HG03175 (cell line): Measurements from ENCODE around the gene CHN2.
A peak's percentile ranks its signal among the peaks of the same experiment; 100 is the strongest.
"Not testable (repeated sequence)": the region's sequence is repeated elsewhere in the genome, so short reads cannot be mapped to it uniquely, and the experiment has no call there.

Experiments
- ATAC-seq: cut with Tn5 transposase; IDR thresholded peaks from one replicate; pipeline ENCODE4 v1.9.1; 2021; ENCODE audit warnings: mild to moderate bottlenecking, moderate library complexity; ENCODE audit not compliant: unreplicated experiment

CHN2 gene

GRCh38 chr7:29185613-29186012 lies 9.0 kb upstream of the CHN2 start:
- no peak for ATAC-seq

DNA sequence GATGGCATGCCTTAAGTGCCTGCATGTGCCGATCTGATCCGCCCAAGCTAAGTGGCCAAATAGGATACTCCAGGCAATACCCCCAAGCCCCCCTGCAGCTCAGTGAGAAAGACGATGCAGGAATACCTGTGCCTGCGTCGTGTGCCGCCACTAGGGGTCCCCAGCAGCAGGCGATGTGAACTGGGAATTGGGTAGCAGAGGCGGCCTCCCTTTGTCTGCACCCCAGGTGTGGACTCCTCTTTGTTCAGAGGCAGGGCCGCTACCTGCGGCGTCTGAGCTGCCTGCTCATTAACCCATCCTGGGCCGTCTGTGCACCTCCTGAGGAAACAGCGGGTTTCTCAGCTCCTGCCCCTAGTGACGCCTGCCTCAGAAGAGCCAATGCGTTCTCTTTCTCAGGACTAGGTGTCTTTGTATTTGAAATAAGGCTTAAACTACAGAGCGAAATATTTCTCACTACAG lies 4.8 kb upstream of the CHN2 start:
- no peak for ATAC-seq

DNA sequence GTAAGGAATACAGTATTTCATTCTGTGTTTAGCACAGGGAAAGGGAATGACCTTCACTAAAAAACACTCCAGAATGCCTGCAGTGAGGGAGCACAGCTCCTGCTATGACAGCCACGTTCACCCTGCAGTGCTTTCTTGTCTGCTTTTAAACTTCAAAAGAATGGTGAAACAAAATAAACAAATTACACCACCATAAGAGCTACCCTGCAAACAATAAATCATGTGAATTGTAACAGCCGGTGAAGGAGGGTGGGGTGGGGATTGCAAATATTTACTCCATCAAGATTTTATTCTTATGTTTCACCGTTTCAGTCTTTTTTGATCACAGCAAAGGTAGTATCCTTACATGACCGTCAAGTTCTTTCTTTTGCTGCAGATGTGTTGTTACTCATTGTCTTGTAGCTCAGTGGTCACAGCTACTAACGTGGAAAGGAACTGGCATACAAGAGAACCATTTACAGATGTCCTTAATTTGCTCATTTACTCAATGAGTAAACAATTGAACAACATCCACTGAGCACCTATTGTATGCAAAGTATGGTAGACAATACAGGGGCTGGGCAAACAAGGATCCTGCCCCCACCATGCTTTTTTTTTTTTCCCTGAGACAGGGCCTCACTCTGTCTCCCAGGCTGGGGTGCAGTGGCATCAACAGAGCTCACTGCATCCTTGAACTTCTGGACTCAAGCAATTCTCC lies 4.1 kb upstream of the CHN2 start:
- ATAC-seq = no peak

- ATAC-seq = no peak
Observed at GRCh38 chr7:29192323-29192722, 2.3 kb upstream of the CHN2 start.

GRCh38 chr7:29192811-29193210 lies 1.8 kb upstream of the CHN2 start:
- ATAC-seq = no peak

DNA sequence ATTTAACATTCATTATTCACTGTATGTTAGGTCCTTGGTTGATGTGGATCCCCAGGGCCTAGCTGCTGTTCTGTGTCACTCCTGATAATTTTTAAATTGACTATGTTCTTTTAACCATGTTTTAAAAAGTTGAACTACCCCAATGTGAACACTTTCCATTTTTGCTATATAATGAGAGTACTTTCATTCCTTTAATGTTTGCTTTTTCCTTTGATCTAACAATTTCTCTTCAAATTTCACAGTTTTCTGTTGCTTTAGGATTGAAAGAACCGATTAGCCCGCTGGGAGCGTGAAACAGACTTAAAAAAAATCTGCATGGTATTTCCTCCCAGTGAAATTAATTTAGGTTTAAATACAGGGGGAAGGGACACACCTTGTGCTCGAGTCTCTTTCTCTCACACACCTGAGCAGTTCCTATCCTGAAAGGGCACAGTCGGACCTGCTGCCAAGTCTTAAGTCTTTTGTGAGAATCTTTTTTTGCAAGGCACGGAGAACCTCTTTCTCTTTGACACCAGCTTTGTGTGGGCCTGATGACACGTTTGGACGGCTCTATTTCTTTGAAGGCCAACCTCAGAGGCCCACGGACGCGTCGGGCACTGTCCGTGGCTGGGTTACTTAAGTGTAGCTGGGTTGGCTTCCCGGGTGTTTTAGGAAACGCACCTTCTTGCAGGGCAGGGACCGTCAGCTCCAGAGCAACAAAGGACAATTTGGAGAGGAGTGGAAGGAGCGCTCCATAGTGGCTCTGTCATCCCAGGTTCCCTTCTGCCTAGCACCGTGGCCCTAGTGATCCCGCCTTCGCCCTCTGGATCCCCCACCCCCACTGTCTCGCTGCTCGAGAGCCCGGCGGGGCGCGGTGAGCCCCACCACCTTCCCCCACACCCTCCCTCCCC lies 1.0 kb upstream of the CHN2 start:
- ATAC-seq = no peak

- peak; percentile 8 for ATAC-seq
Observed at GRCh38 chr7:29194206-29194593, 375 bp upstream of the CHN2 start.

- no peak for ATAC-seq
Observed at GRCh38 chr7:29196191-29196590, 1.6 kb downstream of the CHN2 start.

- no peak for ATAC-seq
Observed at GRCh38 chr7:29196971-29197595, 2.5 kb downstream of the CHN2 start.

- no peak for ATAC-seq
Observed at GRCh38 chr7:29197916-29198315, 3.3 kb downstream of the CHN2 start.

DNA sequence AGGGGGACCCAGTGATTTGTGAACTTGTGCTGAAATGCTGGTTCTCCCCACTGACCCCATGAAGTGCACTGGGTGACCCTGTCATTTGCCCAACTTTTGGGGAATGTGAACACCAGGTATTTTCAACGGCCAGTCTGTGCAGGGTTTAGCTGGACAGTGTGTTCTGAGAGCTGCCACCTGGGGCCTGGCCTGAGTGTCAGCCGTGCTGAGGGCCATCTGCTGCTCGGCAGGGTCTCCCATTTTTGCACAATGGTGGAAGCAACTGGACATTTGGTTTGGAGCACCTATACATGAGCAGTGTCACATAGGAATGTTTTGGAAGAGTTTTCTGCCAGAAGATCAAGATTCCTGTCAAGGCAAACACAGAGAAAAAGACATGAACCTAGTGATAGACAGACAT lies 5.2 kb downstream of the CHN2 start:
- no peak for ATAC-seq

GRCh38 chr7:29202651-29203069 lies 8.1 kb downstream of the CHN2 start:
- no peak for ATAC-seq

DNA sequence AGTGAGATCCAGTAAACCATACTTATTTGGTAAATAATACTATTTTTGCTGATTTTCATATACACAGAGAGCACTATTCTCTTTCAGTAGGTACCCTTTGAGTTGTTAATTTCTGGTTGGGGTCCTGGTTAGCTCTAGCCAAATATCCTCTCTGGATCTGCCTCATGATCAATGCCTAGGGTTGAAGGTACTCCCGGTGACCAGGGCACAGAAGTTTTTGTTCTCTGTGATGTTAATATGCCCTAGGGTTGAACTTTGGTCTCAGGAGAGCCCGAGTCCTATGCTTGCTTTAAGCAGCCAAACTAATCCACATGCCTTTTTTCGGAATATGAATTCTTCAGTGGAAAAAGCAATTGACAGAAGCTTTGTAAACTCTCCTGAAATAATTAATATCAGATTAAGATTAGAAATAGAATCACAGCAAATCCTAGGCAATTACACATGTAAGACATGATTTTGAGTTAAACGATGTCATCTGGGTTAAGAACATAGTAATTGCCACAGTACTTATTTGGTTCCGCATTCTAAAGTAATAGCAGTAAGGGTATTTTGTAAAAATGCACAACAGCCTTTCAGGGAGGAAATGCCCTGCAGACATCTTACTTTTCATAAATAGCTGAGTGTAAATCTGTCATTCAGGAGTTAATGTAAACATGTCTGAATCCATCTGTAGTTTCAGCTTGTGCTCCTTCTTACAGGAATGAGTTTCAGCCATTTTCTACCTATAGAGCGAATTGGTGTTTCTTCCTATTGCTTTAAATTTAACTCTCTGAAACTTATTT lies 10.1 kb downstream of the CHN2 start:
- ATAC-seq = no peak

DNA sequence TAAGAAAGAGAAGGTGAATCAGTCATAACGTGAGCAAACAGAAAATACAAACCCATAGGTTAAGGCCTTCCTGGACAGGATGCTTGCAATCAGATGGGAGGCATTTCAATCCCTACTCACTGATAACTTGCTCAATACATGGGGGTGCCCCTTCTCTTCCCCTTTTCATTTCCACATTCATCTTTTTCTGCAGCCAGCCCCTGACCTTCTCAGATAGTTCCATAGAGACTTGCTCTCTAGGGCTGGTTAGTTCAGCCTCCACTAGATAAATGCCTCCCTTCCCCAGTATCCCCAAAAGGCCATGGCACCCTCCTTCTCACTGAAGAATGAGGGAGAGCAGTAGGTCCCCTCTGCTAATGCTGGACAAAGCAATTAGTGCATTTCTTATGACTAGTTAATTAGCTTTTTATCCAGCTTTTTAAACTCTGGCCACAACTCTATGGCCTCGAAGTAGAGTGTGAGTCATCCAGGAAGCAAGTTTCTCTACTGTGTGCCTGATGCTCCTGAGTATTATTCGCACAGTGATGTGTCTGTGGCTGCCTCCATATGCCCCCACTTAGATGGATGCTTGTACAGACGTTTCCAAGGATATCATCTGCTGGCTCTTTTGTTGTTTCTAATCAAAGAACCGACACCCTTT lies 12.7 kb downstream of the CHN2 start:
- no peak for ATAC-seq

DNA sequence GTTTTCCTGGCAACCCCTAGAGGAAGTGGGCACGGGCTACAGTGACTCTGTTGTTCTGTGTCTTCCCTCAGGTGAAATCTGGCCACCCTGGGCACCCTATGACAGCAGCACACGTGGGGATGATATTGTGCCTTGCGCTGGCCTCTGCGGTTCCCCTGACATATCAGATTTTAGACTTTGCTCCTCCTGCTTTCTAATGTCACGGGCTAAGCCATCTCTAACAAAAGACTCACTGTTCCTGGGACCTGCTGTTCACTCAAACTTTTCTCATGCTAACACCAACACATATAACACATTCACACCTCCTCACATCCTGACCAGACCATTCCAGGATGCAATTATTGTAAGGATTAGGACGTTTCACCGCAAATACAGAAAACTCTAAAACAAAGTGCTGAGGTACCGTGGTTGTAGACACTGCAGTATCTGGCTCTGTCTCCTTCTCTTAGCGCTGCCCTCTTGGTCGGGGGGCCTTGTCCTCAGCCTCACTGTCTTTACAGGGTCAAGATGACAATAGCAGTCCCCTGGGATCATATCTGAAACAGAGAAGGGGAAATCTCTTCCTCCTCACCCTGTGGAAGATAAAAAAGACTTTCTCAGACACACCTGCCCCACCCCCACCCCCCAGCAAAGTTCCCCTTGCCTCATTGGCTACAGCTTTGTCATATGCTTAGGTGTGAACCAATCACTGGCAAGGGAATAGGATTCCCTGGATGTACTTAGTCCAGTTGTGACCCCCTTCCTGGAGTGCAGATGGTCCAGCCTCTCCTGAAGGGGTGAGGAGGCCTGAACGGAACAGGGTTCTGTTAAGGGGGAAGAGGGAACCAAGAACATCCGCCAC lies 14.1 kb downstream of the CHN2 start:
- no peak for ATAC-seq

DNA sequence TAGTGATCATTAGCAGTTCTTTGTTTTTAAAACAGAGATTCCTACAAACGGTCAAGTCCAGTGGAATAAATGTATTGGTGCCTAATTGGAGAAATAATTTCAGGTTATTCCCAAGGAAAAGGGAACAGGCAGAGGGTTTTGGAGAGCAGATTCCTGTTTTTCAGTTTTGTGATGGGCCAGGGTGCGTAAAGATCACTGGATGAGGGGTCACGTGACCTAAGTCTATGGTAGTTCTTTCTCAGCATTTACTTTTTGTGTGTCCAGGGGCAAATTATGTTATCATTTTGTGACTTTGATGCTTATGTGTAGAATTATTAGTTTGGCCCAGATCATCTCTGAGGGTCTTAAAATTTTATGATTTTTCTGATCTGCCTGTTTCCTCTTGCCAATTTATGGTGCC lies 15.2 kb downstream of the CHN2 start:
- no peak for ATAC-seq

- ATAC-seq = not testable (repeated sequence)
Observed at GRCh38 chr7:29212736-29213135, 18.2 kb downstream of the CHN2 start.

- no peak for ATAC-seq
Observed at GRCh38 chr7:29214056-29214455, 19.5 kb downstream of the CHN2 start.

DNA sequence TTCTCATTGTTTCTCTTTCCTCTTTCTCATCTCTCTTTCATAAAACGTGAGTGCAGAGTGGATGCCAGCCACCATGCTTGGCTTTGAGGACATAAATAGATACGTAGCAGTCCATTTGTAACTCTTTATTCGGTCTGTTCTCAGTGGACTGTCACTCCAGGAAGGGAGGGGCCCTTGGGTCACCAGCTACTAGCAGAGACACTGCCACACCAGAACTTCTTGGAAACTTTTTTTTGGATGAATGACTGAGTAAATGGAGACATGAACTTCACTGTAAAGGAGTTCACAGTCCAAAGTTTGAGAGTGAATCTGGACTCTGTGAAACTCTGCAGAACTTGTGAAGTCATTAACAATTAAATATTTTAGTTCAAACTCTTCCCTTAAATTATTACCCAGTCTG lies 20.2 kb downstream of the CHN2 start:
- no peak for ATAC-seq

DNA sequence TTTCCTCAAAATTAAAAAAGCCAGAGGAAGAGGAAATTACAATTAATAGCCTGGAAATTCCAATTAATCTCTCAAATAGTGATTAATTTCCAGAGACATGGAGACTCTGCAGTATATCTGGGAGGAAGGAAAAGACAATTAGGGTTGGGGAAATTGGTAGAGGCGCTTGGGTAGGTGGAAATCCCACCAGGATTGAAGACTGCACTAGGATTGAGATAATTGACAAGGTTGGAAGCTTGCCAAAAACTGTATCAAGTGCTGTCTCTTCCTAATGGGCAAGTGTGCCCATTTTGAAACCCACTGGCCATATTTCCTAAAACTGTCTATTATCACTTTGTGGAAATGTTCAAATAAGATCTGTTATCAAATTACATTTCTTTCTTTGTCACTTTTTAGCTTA lies 21.6 kb downstream of the CHN2 start:
- no peak for ATAC-seq
